RCC 7860 (cell line): ENCODE data around the gene KRT15.
A peak's percentile ranks its signal among the peaks of the same experiment; 100 is the strongest.
"Not testable (repeated sequence)": the region's sequence is repeated elsewhere in the genome, so short reads cannot be mapped to it uniquely, and the experiment has no call there.

Experiments
- DNase-seq: peaks from one replicate; pipeline ENCODE4 v3.0.0-alpha.2; 2015; ENCODE audit warnings: low spot score
- FAIRE-seq: peaks from 2 replicates; lab custom pipeline; 2012; peaks lifted over from hg19 to GRCh38; lab: Jason Lieb, UNC

The KRT15 gene

DNA sequence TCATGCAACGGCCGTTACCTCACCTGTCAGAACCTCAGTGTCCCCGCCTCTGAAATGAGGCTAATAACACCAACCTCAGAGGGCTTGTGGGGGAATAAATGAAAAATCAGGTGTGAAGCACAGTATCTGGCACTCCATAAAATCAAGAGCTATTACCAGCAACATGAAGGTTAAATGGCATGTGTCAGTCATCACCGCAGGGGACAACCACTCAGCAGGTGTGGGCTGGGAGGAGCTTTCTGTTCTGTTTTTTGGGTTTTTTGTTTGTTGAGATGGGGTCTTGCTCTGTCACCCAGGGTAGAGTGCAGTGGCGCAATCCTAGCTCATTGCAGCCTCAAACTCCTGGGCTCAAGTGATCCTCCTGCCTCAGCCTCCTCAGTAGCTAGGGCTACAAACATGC is 26.2 kb upstream of the KRT15 start:
- no peak for DNase-seq
- FAIRE-seq: no peak

DNA sequence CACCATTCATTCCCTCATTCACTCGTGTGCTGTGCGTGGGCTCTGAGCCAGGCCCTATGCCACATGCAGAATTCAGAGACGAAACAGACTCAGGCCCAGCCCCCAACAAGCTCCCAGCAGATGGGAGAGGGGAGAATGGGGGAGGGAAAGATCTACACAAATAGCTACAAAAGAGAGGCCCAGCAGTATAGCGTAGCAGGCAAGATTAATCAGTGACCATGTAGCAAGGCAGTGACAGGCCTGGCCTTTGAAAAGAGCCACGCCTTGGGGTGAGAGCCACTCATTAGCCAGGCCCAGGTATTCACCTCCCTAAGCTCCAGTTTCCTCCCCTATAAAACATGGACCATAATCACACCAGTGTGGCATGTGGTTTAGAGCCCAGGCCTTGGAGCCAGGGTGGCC is 25.8 kb upstream of the KRT15 start:
- FAIRE-seq: peak; percentile 73
- DNase-seq: peak; percentile 56

DNA sequence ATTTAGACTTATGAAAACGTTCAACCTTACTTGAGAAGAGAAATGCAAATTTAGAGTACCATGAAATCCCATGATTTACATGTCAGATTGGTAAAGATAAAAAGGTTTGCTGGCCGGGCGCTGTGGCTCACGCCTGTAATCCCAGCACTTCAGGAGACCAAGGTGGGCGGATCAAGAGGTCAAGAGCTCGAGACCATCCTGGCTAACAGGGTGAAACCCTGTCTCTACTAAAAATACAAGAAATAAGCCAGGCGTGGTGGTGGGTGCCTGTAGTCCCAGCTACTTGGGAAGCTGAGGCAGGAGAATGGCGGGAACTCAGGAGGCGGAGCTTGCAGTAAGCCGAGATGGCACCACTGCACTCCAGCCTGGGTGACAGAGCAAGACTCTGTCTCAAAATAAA is 24.1 kb upstream of the KRT15 start:
- not testable (repeated sequence) for FAIRE-seq, DNase-seq

DNA sequence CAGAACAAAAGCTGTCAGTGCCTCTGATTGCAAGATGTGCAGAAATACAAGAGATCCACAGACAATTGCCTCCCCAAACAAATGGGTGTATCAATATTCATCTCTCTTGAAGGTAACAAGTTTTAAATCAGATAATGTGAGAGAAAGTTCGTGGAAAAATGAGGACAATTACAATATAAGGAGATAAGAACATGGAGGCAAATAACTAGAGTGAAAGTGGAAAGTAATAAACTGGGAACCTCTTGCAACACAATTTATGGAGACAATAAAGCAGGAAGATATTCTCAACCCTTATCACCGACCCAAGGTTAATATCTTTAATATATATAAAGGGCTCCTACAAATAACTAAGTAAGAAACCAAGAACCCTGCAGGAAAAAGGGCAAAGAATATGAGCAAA is 23.7 kb upstream of the KRT15 start:
- FAIRE-seq (no peak), DNase-seq (no peak)

DNA sequence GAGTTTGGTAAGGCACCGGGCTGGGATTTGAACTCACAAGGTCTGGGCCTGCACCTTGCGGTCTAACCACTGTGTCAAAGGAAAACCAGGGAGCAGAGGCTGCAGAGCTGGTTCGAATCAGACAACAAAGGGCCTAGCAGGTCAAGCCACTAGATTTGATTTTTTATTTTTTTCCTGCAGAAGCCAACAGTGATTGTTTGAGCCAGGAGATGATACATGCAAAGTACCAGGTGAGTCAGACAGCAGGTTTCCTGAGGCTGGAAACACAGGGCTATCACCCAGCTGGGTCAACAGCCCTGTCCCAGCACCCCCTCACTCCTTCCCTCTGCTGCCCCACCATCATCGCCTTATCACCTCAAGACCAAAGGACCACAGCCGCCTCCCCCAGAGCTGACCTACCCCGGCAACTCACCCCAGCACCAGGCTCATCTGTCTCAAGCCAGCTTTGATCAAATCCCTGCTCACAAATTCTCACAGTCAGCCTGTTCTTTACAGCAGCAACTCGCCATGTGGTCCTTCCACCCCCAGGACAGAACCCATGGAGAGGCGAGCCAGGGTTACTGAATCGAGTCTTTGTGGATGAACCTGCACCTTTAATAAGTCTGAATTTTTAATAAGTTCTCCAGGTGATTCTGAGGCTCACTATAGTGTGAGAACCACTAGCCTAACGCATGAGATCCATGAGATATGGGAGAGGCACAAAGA is 22.4 kb upstream of the KRT15 start:
- no peak for FAIRE-seq
- no peak for DNase-seq

DNA sequence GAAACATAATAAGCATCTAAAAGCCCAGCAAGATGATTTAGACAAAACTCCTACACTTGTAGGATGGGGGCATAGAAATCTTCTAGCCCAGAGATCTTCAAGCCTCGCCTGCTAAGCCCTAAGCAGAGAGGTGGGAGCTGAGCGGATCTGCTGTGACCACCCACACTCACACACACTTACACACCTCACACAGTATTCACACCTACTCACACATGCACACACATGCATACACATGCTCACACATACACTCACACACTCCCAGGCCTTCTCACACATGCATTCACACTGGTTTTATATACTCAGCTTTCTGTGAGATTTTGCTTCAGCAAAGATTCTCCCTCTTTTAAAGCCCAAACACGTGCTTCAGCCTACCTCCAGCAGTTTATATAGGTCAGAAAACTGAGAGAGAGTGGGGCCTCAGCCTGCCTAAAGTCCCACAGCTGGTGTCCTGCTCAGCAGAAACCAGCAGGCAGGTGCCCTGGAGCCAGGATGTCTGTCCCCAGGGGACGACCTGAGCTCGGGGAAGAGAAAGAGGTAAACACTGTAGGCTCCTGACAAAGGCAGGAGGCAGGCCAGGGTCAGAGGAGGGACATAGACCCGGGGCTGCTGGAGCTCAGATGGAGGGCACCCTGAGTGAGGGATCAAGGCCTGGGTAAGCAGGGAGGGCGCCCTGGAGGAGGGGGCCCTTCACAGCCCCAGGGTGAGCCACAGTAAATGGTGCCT is 21.4 kb upstream of the KRT15 start:
- no peak for DNase-seq
- FAIRE-seq: no peak

DNA sequence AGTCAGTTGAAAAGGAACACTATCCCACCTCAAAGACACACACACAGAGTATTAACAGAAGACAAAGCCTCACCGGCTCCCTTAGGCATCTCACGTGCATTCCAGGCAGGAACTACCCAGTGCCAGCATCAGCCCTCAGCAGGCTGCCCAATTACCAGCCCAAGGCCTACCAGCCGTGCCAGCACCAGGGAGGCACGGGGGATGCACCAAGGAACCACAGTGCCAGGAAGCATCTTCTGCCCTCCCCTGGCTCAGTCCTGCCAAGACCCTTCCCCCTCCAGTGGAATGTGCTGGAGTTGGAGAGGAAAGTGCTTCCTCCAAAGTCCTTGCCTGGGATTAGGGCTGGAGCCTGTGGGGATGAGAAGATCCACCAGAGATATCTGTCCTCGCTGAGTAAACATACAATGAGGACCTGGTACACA is 20.4 kb upstream of the KRT15 start:
- DNase-seq: peak; percentile 44
- no peak for FAIRE-seq

DNA sequence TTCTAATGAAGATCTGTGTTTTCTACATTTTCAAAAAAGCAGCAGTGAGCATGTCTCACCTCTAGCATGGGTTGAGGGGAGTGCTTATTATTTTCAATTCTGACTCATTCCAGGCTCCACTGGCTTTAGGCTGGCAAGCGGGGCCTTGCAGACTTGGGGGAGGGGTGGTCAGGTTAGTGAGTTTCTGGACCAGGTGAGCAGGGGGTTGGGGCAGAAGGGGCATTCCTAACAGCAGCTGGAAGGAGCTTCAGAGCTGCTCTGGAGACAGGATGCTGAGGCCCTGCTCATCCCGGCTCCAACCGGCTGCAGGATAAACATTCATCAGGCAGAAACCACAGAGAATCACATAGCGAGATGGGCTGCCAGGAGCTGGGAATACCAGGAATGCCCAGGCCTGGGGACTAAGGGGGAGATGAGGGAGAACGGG is 19.9 kb upstream of the KRT15 start:
- peak; percentile 69 for DNase-seq
- peak; percentile 58 for FAIRE-seq

DNA sequence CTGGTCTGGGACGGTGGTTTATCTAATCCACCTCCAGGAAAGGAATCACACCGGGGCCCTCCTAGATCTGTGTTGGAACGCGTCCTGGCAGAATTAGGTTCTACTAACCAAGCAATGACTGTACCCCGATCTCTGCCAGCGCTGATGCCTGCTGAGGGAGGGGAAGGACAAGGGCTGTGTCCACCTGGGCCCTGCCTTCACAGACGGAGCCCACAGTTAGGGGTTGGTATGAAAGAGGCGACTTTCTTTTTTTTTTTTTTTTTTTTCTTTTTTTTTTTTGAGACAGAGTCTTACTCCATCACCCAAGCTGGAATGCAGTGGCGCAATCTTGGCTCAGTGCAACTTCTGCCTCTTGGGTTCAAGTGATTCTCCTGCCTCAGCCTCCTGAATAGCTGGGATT is 19.3 kb upstream of the KRT15 start:
- DNase-seq: no peak
- FAIRE-seq: no peak

DNA sequence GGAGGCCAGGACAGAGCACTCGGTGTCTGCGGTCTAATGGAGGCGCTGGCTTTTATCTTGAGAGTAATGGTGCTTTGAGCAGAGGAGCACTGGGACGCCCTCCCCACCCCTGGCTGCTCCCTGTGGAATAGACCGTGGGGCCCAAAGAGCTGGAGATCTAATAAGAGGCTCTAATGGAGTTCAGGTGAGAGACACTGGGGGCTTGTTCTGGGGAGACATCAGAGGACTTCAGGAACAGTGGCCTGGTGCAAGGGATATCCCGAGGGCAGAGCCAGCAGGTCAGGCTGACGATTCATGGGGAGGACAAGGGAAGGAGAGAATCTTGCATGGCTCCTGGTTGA is 18.9 kb upstream of the KRT15 start:
- FAIRE-seq (no peak), DNase-seq (no peak)

DNA sequence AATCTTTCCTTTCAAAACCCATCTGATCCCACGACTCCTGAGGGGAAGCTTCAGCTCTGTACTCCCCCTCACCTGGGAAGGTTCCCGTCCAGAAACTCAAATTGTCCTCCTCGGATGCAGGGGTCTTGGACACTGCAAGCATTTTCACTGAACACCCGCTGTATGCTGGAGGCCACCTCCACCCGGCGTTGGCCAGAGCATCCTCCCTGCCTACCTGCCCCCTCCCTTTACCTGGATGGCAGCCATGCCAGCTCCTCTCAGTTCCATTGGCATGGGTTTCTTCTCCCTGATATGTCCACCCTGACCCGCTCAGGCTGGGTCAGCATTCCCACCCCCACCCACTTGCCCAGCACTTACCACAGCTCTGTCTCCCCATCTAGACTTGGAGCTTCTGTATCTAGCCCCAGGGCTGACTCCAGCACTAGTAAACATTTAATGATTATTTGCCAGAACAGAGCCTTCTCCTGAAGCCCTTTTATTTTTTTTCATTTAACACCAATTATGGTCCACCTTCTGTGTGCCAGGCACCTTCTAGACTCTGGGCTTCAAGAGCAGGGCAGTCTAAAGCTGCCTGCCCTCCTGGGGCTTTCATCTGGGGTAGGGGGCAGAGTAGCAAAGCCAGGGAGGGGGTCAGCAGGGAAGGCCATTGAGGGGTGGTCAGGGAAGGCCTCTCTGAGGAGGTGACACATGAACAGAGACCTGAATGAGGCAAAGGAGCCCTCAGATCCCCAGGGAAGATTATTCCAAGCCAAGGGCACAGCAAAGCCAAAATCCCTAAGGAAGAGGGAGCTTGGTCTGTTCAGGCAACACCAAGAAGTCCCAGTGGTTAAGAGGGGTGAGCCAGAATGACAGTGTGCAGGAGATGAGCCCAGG is 18.3 kb upstream of the KRT15 start:
- FAIRE-seq (no peak), DNase-seq (no peak)

DNA sequence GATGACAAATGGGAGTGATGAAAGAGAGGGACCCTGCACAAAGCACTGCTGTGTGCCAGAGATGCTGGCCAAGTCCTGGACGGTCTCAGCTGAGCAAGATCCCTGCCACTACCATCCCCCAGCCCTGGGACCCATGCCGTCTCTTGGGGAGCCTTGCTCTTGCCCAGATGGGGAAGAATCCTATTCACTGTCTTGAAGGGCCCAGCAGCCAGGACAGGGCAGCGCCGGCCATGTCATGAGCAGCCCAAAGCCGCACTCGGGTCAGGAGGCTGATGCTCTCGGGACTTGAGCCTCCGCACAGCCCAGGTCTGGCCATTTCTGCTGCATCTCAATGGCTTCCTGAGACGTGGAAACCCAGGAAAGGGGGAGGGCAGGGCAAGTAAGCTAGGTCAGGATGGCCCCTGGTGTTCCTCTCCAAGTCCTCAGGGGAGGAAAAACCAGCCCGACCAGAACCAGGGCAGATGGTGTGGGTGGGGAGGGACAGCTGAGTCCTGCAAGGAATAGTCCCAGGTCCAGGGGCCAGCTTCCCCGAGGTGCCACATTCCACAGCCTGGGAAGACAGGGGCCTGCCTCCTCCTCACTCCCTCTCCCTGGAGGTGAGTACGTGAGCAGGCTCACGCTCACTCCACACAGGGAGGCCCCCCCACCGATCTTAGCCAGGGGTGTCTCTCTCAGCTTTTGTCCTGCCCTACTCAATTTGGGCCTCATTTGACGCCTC is 17.2 kb upstream of the KRT15 start:
- DNase-seq: no peak
- no peak for FAIRE-seq

DNA sequence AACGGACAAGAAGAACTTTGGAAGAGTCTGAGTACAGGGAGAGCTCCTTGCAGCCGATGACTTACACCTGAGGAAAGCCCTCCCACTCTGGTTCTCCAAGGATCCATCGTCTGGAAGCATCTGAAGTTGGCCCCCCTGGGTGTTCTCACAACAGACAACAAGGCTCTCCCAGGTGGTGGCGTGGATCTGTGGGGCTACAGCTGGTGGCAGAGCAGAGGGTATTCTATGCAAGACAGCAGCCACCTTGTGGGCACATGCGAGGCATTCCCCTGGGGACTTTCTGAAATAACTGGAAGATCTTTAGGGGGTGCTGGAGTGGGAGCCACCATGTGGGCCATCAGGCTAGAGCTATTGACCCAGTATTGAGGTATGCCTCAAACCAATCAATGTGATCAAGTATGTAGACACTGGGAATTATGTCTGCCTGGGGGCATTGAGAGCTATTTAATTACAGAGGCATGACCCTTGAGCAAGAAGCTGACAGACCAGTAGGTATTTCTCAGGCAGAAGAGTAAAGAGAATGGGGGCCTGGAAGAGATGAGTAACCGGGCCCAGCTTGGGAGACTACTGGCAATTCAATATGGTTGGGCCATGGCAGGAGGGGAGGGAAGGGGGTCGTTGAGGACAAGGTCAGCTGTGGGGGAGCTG is 16.3 kb upstream of the KRT15 start:
- FAIRE-seq (no peak), DNase-seq (no peak)

DNA sequence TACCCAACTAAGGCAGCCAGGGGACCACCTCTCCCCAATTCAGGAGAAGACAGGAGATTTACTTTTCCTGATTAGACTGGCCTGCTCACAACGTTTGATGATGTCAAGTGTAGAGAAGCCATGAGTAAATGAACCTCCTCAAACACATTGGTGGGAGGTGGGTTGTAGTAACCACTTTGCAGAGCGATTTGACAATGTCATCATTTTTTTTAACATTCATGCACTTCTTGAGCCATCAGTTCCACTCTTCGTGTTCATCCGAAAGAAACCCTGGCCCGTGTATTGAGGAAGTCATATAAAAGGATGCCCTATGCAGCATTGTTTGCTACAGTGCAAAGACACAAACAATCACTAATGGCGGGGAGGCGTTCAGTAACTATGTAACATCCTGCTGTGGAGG is 14.9 kb upstream of the KRT15 start:
- DNase-seq (no peak), FAIRE-seq (no peak)

DNA sequence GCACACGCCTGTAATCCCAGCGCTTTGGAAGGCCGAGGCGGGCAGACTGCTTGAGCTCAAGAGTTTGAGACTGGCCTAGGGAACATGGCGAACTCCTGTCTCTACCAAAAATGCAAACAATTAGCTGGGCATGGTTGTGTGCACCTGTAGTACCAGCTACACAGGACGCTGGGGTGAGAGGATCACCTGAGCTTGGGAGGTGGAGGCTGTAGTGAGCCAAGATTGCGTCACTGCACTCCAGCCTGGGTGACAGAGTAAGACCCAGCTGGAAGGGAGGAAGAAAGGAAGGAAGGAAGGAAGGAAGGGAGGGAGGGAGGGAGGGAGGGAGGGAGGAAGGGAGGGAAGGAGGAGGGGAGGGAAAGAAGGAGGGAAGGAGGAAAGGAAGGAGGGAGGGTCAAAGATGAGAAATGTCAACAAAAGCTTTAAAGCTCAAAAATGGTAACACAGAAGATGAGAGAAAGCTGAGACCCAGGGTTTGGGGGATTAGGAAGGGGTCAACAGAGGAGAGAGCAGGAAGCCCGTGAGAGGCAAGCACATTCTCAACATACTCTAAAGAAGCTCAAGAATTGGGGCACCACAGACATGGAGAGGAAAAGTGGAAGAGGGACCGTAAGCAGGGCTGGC is 14.4 kb upstream of the KRT15 start:
- FAIRE-seq (no peak), DNase-seq (no peak)

DNA sequence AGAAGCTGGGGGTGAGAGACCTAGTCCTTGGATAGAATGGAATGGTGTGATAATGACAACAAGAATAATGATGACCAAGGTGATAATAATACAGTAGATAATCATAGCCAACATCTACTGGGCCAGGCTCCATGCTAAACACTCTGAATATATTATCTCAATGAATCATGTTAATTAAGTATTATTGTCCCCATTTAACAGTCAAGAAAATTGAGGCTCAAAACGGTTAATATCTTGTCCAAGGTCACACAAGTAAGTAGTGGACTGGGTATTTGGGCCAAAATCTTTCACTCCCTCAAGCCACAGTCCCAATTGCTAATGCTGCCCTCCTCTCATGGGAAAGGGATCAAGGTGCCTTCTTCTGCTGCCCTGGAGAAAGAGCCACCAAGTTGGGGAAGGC is 13.3 kb upstream of the KRT15 start:
- no peak for FAIRE-seq
- no peak for DNase-seq

DNA sequence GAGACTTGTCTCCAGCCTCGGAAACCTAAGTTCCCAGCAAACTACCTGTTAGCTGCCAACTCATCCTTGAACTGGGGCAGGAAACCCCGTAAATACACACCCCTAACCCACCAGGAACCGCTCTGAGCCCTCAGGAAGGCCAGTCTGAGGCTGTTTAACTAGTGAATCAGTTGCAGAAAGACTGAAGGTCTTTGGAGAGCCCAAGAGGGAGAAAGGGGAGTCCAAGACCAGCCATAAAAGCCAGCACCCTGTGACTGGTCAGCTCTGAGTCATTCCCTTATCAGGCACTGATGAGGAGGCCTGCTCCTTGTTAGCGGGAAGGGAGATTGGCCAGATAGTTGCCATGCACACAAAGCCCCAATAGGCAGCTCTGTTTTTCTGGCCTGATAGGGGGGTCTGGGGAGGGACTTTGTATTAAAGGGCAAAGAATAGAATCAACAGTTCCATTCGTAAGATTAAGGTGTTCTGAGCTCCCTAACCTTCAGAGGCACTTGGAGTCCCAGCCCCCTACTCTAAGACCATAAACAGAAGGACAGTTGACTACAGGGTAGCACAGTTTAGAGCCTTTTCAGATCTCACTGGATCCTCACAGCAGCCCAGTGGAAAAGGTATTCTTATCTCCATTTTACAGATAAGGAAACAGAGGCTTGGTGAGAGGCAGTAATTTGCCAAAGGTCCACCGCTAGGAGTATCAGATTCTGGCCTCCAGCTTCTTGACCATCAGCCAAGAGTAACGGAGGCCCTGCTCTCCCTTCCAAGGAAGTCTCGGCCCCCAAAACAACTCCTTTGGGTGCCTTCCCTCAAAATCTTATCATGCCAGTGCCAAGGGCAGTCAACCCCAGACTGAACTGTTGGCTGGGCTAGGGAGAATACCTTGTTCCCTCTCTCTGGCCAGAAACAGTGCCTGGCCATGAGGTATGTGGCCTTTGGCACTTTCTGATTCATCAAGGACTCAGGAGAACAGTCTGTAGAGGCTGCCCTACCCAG is 11.7 kb upstream of the KRT15 start:
- DNase-seq (peak; percentile 98), FAIRE-seq (peak; percentile 95)

DNA sequence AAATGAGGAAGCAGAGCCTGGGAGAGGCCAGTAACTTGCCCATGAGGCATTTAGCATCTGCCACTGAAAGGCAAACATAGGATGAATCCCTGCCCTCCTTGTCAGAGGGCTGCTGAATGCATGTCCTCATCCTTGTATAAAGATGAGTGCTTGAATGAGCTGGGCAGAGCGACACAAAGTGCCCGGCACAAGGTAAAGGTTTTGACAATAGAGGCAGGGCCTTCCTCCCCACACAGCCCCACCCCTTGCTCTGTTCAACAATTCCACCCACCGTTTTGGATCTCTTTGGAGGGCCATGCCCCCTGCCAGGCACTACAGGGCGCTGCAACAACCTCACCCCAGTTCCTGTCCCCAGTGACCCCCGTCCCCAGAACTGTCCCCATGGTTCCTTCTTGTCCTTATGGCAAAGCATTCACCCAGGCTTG is 10.8 kb upstream of the KRT15 start:
- no peak for DNase-seq
- no peak for FAIRE-seq

DNA sequence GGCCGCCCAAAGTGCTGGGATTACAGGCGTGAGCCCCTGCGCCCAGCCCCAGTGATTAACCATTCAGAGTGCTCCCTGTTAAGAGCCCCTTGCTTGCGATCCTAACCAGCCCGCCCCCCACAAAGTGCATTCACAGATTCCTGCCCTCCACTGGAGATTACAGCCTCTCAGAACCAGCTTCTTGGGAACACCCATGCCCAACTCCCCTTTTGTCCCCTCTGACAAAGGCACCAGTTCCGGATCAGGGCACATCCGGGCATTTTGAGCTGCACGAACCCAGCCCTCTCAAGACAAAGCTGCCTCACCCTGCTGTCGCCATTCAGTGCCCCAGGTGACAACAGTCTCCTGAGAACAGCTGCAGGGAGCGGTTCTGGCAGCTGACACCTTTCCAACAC is 10.3 kb upstream of the KRT15 start:
- DNase-seq: no peak

More for the DNA sequence above, 10.3 kb upstream of the KRT15 start:
- FAIRE-seq: no peak
